Suprapubic skin (tissue), 3 donors: Measurements from ENCODE around the gene PON1.

ENCODE experiments used
- POLR2A ChIP-seq, 2 donors: fragments of 450-650 bp; IDR thresholded peaks; one replicate each; pipeline ENCODE4 v1.6.1; 2017; ENCODE audit warnings: antibody characterized with exemption in 2 of 2, mild to moderate bottlenecking in 2 of 2, moderate library complexity in 2 of 2
- TF ChIP-seq, protein P1 (sequence below), 2 donors: fragments of 200-600 bp in 1 of 2; fragments of 450-650 bp in 1 of 2; sonication (generic) in 1 of 2; IDR thresholded peaks; one replicate each; pipeline ENCODE4 v1.5.1; 2016 to 2019; ENCODE audit warnings: antibody characterized with exemption in 2 of 2, mild to moderate bottlenecking in 1 of 2, moderate library complexity in 1 of 2

GRCh38 chr7:95312561-95312960 is 11.8 kb downstream of the PON1 start:
- TF ChIP-seq, protein P1, sequence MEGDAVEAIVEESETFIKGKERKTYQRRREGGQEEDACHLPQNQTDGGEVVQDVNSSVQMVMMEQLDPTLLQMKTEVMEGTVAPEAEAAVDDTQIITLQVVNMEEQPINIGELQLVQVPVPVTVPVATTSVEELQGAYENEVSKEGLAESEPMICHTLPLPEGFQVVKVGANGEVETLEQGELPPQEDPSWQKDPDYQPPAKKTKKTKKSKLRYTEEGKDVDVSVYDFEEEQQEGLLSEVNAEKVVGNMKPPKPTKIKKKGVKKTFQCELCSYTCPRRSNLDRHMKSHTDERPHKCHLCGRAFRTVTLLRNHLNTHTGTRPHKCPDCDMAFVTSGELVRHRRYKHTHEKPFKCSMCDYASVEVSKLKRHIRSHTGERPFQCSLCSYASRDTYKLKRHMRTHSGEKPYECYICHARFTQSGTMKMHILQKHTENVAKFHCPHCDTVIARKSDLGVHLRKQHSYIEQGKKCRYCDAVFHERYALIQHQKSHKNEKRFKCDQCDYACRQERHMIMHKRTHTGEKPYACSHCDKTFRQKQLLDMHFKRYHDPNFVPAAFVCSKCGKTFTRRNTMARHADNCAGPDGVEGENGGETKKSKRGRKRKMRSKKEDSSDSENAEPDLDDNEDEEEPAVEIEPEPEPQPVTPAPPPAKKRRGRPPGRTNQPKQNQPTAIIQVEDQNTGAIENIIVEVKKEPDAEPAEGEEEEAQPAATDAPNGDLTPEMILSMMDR (IDR thresholded peaks at IDR 0.05), result no peak
- no peak for TF ChIP-seq POLR2A (IDR thresholded peaks at IDR 0.05)
